ENCODE data around the gene KREMEN2. TPM values are rescaled to one million over a fixed set of nuclear protein-coding genes. Genes with fewer than 3 reads are reported as not detected.

The KREMEN2 gene
- total and polyA plus RNA-seq, 9 donors: 0.18 to 0.57 (median 0.23) TPM; not detected in 5

DNA sequence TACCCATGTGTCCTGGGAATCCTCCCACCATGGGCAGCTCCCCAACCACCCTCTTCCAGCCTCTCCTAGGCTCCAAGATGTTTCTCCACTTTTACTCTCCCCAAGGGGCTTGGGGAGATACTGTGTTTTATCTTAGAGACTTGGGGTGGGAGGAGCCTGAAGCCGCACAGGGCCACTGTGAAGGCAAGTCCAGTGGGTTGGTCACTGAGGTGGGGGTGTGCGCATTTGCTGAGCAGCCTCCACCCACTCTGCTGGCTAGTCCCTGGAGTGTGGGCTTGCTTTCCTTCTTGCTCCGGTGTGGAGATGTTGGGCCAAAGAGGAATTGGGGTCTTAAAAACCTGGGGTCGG is 44.6 kb downstream of the KREMEN2 start:
- intact Hi-C loops (cut with DNase I): no loop called here
- H3K9me3 ChIP-seq: no peaks in the 10 kb centered on the region
- peaks cover 8% of the 10 kb centered on the region for H3K27me3 ChIP-seq
- H3K36me3 ChIP-seq: no peaks in the 10 kb centered on the region
- DNase-seq: no peak
- 24 to 53% (median 50%) methylated on average over 4 of the region's 4 CpGs for WGBS, 3 donors
- TF ChIP-seq POLR2A (IDR thresholded peaks at IDR 0.05) (no peak), CTCF (IDR thresholded peaks at IDR 0.05) (no peak), EP300 (IDR thresholded peaks at IDR 0.05) (no peak)
- H3K4me1 ChIP-seq (ENCODE audit: insufficient read depth): no peaks in the 10 kb centered on the region
- H3K4me3 ChIP-seq: no peak overlapping the region
- H3K27ac ChIP-seq: no peak overlapping the region

DNA sequence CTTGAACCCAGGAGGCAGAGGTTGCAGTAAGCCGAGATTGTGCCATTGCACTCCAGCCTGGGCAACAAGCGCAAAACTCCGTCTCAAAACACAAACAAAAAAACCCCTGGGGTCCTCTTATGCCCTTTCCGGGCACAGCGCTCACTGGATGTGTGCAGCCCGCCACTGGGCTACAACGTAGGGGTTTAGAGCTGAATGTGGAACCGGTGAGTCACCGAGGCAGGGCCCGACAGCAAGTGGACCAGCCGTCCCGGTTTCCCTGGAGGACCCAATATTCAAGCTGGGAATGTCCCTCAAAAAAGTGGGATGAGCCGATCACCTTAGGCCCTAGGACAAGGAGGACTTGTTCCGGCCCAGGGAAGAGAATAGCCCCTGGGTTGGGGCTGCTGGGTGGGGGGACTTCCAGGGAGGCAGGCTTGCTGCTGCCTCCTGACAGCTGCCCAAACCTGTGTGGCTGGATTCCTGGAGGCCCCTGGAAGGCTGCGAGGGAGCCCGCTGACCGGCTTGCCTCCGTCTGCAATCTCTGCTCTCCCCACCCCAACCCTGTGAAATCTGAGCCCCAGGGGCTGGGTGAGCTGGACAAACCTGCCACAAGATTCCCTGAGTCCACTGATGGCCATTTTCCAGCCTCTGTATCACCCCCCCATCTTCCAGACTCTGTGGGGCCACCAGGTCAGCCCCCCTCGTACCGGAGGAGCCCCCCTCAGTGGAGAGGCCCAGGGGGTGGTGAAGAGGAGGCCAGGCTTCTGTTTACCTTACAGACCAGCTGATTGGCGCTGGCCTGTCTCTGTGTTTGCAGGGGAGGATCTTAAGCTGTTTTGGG is 45.7 kb downstream of the KREMEN2 start:
- WGBS, 3 donors: 30 to 35% (median 30%) methylated on average over 21 of the region's 21 CpGs

DNA sequence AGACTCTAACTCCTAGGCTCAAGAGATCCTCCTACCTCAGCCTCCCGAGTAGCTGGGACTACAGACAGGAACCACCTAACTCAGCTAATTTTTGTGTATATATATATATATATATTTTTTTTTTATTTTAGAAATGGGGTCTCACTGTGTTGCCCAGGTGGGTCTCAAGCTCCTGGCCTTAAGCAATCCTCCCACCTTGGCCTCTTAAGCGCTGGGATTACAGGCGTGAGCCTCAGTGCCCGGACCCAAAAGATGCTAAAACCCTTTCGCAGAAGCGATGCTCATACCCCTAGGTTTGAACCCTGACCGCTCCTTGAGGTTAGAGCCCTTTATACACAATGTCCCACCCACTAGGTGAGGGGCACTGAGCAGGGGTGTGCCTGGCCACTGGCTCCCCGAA is 46.4 kb downstream of the KREMEN2 start:
- WGBS, 3 donors: 80 to 83% (median 81%) methylated on average over 8 of the region's 8 CpGs
- DNase-seq: no peak
- H3K4me3 ChIP-seq: no peak overlapping the region
- TF ChIP-seq POLR2A (IDR thresholded peaks at IDR 0.05) (no peak), EP300 (IDR thresholded peaks at IDR 0.05) (no peak), CTCF (IDR thresholded peaks at IDR 0.05) (no peak)
- no peak overlapping the region for H3K27ac ChIP-seq
- no peaks in the 10 kb centered on the region for H3K9me3 ChIP-seq
- no peaks in the 10 kb centered on the region for H3K36me3 ChIP-seq
- H3K27me3 ChIP-seq: peaks cover 8% of the 10 kb centered on the region
- H3K4me1 ChIP-seq (ENCODE audit: insufficient read depth): no peaks in the 10 kb centered on the region
- intact Hi-C loops (cut with DNase I): no loop called here

More for the DNA sequence above, 45.7 kb downstream of the KREMEN2 start:
- intact Hi-C loops (cut with DNase I): no loop called here
- H3K4me1 ChIP-seq (ENCODE audit: insufficient read depth): no peaks in the 10 kb centered on the region
- no peaks in the 10 kb centered on the region for H3K9me3 ChIP-seq
- no peak overlapping the region for H3K27ac ChIP-seq
- DNase-seq: no peak
- peaks cover 8% of the 10 kb centered on the region for H3K27me3 ChIP-seq
- H3K4me3 ChIP-seq: no peak overlapping the region
- no peaks in the 10 kb centered on the region for H3K36me3 ChIP-seq
- TF ChIP-seq POLR2A (IDR thresholded peaks at IDR 0.05) (no peak), EP300 (IDR thresholded peaks at IDR 0.05) (no peak), CTCF (IDR thresholded peaks at IDR 0.05) (no peak)

- no peaks in the 10 kb centered on the region for H3K9me3 ChIP-seq
- H3K27me3 ChIP-seq: peaks cover 3% of the 10 kb centered on the region
- WGBS, 3 donors: 5 to 9% (median 8%) methylated on average over 19 of the region's 19 CpGs
- intact Hi-C loops (cut with DNase I): no loop called here
- H3K27ac ChIP-seq: no peak overlapping the region
- TF ChIP-seq EP300 (IDR thresholded peaks at IDR 0.05): no peak
- TF ChIP-seq POLR2A (IDR thresholded peaks at IDR 0.05): no peak
- TF ChIP-seq CTCF (IDR thresholded peaks at IDR 0.05): no peak
- H3K4me1 ChIP-seq (ENCODE audit: insufficient read depth): no peaks in the 10 kb centered on the region
- DNase-seq: no peak
- no peak overlapping the region for H3K4me3 ChIP-seq
- no peaks in the 10 kb centered on the region for H3K36me3 ChIP-seq
These were observed 48.2 kb downstream of the KREMEN2 start for GRCh38 chr16:3012246-3012645.

Measured in ovary (tissue), 9 donors.